GM12878 (cell line): Measurements from ENCODE around the gene TMEM121B. TPM values are rescaled to one million over a fixed set of nuclear protein-coding genes. Genes with fewer than 3 reads are reported as not detected.

ENCODE experiments used
- ATAC-seq: fragments of 200-7000 bp; cut with Tn5 transposase; 3 replicates; pipeline ENCODE4 v1.9.1; 2020; ENCODE audit warnings: mild to moderate bottlenecking, moderate library complexity
- BruUV-seq: library from RNA; stranded (reverse); fragments of 400-500 nt; replicated peaks from 2 replicates; lab custom pipeline; 2021; lab: Mats Ljungman, UMichigan
- CTCF ChIA-PET: fragments of 300-600 bp; sonication (Branson Sonifier 250); formaldehyde crosslinking; extraction: SDS; loops from one replicate; lab custom pipeline; 2021; ENCODE audit warnings: inconsistent platforms; lab: Yijun Ruan, JAX
- POLR2A ChIA-PET: fragments of 350-600 bp; formaldehyde crosslinking; extraction: SDS; loops from one replicate; lab custom pipeline; 2021; ENCODE audit warnings: inconsistent platforms; lab: Charles Lee
- RAD21 ChIA-PET: fragments of 300-600 bp; sonication (Branson Sonifier 250); formaldehyde crosslinking; loops from one replicate; lab custom pipeline; 2023; ENCODE audit warnings: antibody characterized with exemption; ENCODE audit not compliant: unreplicated experiment; lab: Charles Lee
- SMC1A ChIA-PET: fragments of 300-600 bp; sonication (Branson Sonifier 250); formaldehyde crosslinking; loops from one replicate; lab custom pipeline; 2023; ENCODE audit not compliant: unreplicated experiment, uncharacterized antibody; lab: Charles Lee
- DNase-seq: peaks from one replicate; pipeline ENCODE4 v3.0.0-alpha.2; 2011; ENCODE audit warnings: low read depth, low spot score
- FAIRE-seq: peaks from 3 replicates; lab custom pipeline; 2011; peaks lifted over from hg19 to GRCh38; lab: Jason Lieb, UNC
- H2AFZ ChIP-seq: 2 replicates; pipeline ENCODE4 v1.6.0; 2011; ENCODE audit warnings: low read depth, low read length, control low read depth; ENCODE audit not compliant: control insufficient read depth
- H3K27ac ChIP-seq: 2 replicates; pipeline ENCODE4 v1.5.1; 2011; ENCODE audit warnings: control low read depth; ENCODE audit not compliant: control insufficient read depth, insufficient read depth
- H3K27me3 ChIP-seq, 2 experiments: replicated peaks in 1 of 2; 2 replicates each; pipeline versions ENCODE4 v1.6.0 to v1.6.1; 2011; ENCODE audit warnings: low read length in 1 of 2; ENCODE audit not compliant: control insufficient read depth in 2 of 2, insufficient read depth in 2 of 2
- H3K36me3 ChIP-seq, 2 experiments: 2 replicates each; pipeline ENCODE4 v1.5.1; 2011; ENCODE audit warnings: low read length in 1 of 2; ENCODE audit not compliant: control insufficient read depth in 2 of 2, insufficient read depth in 2 of 2
- H3K4me1 ChIP-seq: 2 replicates; pipeline ENCODE4 v1.6.1; 2011; ENCODE audit warnings: mild to moderate bottlenecking, low read length, moderate library complexity, mixed read lengths; ENCODE audit not compliant: control insufficient read depth, insufficient read depth
- H3K4me2 ChIP-seq: 2 replicates; pipeline ENCODE4 v1.6.0; 2011; ENCODE audit warnings: control low read depth; ENCODE audit not compliant: control insufficient read depth, insufficient read depth
- H3K4me3 ChIP-seq: fragments of 200-600 bp; sonication (generic); 2 replicates; pipeline ENCODE4 v1.5.1; 2016
- H3K79me2 ChIP-seq: 2 replicates; pipeline ENCODE4 v1.6.0; 2011; ENCODE audit warnings: low read length; ENCODE audit not compliant: control insufficient read depth, insufficient read depth
- H3K9ac ChIP-seq: 2 replicates; pipeline ENCODE4 v1.8.0; 2011; ENCODE audit warnings: low read length, control low read depth, mixed read lengths; ENCODE audit not compliant: control insufficient read depth, insufficient read depth
- H3K9me3 ChIP-seq: replicated peaks from 3 replicates; pipeline ENCODE4 v1.5.1; 2011; ENCODE audit warnings: mild to moderate bottlenecking, low read length; ENCODE audit not compliant: control insufficient read depth, insufficient read depth
- H4K20me1 ChIP-seq: 2 replicates; pipeline ENCODE4 v1.6.0; 2011; ENCODE audit not compliant: control insufficient read depth, insufficient read depth
- CBFB ChIP-seq: IDR thresholded peaks from 2 replicates; pipeline ENCODE4 v1.6.1; 2016; ENCODE audit warnings: antibody characterized with exemption, low read depth
- ETV6 ChIP-seq, 2 experiments: fragments of 450-650 bp in 1 of 2; IDR thresholded peaks in 1 of 2; conservative IDR thresholded peaks in 1 of 2; 2 replicates each; pipeline ENCODE4 v1.6.1; 2014; ENCODE audit warnings: antibody characterized with exemption in 1 of 2, borderline replicate concordance in 1 of 2, low read depth in 1 of 2, mild to moderate bottlenecking in 1 of 2, moderate library complexity in 1 of 2
- GABPA ChIP-seq: IDR thresholded peaks from 2 replicates; pipeline ENCODE4 v1.6.1; 2014; ENCODE audit warnings: antibody characterized with exemption, low read depth, mild to moderate bottlenecking, inconsistent platforms
- HDGF ChIP-seq: fragments of 450-650 bp; IDR thresholded peaks from 2 replicates; pipeline ENCODE4 v1.6.1; 2016; ENCODE audit warnings: antibody characterized with exemption
- KAT2A ChIP-seq: conservative IDR thresholded peaks from 2 replicates; pipeline ENCODE4 v1.6.1; 2011; ENCODE audit warnings: low read depth, low read length; ENCODE audit not compliant: control insufficient read depth
- KLF5 ChIP-seq: fragments of 450-650 bp; IDR thresholded peaks from 2 replicates; pipeline ENCODE4 v1.6.1; 2014; ENCODE audit warnings: mild to moderate bottlenecking; ENCODE audit not compliant: partially characterized antibody
- POLR2AphosphoS2 ChIP-seq: IDR thresholded peaks from 2 replicates; pipeline ENCODE4 v1.6.1; 2011; ENCODE audit warnings: low read depth, mild to moderate bottlenecking, low read length, improper control_type of control experiment, moderate library complexity
- POU2F2 ChIP-seq: IDR thresholded peaks from 3 replicates; pipeline ENCODE4 v1.6.1; 2011; ENCODE audit warnings: low read depth, mild to moderate bottlenecking, low read length, borderline replicate concordance
- RELA ChIP-seq: fragments of 450-650 bp; IDR thresholded peaks from 2 replicates; pipeline ENCODE4 v1.8.0; 2014; ENCODE audit warnings: borderline replicate concordance; ENCODE audit not compliant: partially characterized antibody
- SPI1 ChIP-seq: IDR thresholded peaks from 2 replicates; pipeline ENCODE4 v1.6.1; 2011; ENCODE audit warnings: low read depth, mild to moderate bottlenecking, low read length, moderate library complexity, borderline replicate concordance; ENCODE audit not compliant: insufficient read depth
- TAF1 ChIP-seq: IDR thresholded peaks from 2 replicates; pipeline ENCODE4 v1.6.1; 2011; ENCODE audit warnings: mild to moderate bottlenecking, low read depth, low read length, borderline replicate concordance
- TBL1XR1 ChIP-seq: IDR thresholded peaks from 2 replicates; pipeline ENCODE4 v1.6.1; 2012; ENCODE audit warnings: low read depth, low read length, improper control_type of control experiment
- WRNIP1 ChIP-seq: IDR thresholded peaks from 2 replicates; pipeline ENCODE4 v1.6.1; 2011; ENCODE audit warnings: low read depth, low read length, improper control_type of control experiment, borderline replicate concordance
- ZNF24 ChIP-seq: fragments of 450-650 bp; IDR thresholded peaks from 2 replicates; pipeline ENCODE4 v1.6.1; 2017; ENCODE audit warnings: antibody characterized with exemption, mild to moderate bottlenecking
- WGBS: methylation state at CpG from one replicate; pipeline ENCODE4 v1.1.6; 2016; ENCODE audit warnings: low lambda C conversion rate; ENCODE audit not compliant: insufficient replicate concordance, insufficient coverage; ENCODE audit errors: missing lambda C conversion rate; 5-methylcytosine and 5-hydroxymethylcytosine counted together
- in situ Hi-C: fragments of 300-500 bp; cut with MboI; formaldehyde crosslinking; loops from 9 replicates; pipeline ENCODE4 v1.14.3; 2018; ENCODE audit warnings: mixed read lengths
- intact Hi-C: fragments of 100-400 bp; cut with micrococcal nuclease; formaldehyde crosslinking; loops from one replicate; pipeline ENCODE4 v1.14.2; 2022; ENCODE audit not compliant: unreplicated experiment
- polyA plus RNA-seq, 11 experiments: library from polyadenylated mRNA; depleted of rRNA in 4 of 11; unstranded in 6 of 11; stranded (reverse) in 5 of 11; fragments of >200 nt; fragmentation: Nextera tagmentation in 4 of 11; fragmentation: Illumina TruSeq in 1 of 11; extraction: Ambion mirVana in 4 of 11; extraction: Trizol in 1 of 11; gene quantifications; 1 replicate in 1 of 11; 2 replicates in 10 of 11; pipeline versions ENCODE4 v1.2.1 to v1.2.3, GENCODE V29; 2011 to 2016; ENCODE audit warnings: inconsistent platforms in 2 of 11, missing spikeins in 2 of 11, low read depth in 1 of 11
- total RNA-seq, 4 experiments: library from RNA; depleted of rRNA in 3 of 4; stranded (reverse); fragments of >200 nt in 3 of 4; fragmentation: Illumina TruSeq in 1 of 4; extraction: Trizol in 1 of 4; gene quantifications; 2 replicates each; pipeline versions ENCODE4 v1.2.1 to v1.2.3, GENCODE V29; 2013 to 2021
- TF ChIP-seq, protein P1 (sequence below): fragments of 150-350 bp; IDR thresholded peaks from 2 replicates; pipeline ENCODE4 v1.6.1; 2016; ENCODE audit warnings: low read depth, low read length
- TF ChIP-seq, protein P2 (sequence below): fragments of 450-650 bp; IDR thresholded peaks from 2 replicates; pipeline ENCODE4 v1.6.1; 2017; ENCODE audit warnings: borderline replicate concordance

The TMEM121B gene
- total and polyA plus RNA-seq, 10 of the 15 experiments (the other 5 are each of a cell fraction or from before 2014, with no cell fraction given), result 0.02 to 0.10 (median 0.06) TPM; not detected in 5

DNA sequence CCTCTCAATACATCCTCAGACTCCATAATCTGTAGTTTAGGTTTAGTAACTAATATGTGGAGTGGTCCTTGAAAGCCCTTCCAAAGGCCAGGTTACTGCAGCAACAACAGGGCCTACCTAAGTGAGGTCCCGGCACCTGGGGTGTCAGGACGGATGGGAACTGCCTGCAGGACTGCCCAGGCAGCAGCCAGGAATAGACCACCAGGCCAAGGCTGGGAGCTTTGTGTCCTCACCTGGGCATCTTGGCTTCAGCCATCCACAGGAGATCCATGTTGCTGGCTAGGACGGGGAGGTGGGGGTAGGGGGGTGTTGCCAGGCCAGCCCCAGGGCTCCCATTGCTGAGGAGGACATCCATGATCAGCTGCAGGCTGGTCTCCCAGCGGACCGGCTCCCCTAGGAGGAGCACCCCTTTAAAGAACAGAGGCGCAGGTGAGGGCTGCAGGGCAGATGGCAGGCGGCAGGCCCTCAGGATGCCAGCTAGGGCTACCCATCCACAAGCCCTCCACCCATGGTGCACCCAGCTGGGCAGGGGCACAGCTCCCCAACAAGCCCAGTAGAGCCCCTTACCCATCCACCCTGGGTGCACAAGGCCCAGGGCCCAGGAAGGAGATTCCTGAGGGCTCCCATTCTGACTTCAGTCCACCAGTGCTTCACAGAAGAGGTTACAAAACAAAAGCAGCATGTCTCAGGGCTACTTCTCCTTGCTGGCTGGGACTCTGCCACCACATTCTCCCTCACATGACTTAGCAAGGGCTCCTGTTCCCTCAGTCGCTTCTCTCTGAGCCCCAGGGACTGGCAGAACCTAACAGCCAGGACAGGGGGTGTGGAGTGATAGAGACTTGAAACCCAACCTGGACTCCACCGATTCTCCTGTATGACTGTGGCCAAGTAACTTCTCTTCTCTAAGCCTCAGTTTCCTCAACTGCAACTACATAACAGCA, 19.9 kb upstream of the TMEM121B start (continued):
- TF ChIP-seq, protein P1, sequence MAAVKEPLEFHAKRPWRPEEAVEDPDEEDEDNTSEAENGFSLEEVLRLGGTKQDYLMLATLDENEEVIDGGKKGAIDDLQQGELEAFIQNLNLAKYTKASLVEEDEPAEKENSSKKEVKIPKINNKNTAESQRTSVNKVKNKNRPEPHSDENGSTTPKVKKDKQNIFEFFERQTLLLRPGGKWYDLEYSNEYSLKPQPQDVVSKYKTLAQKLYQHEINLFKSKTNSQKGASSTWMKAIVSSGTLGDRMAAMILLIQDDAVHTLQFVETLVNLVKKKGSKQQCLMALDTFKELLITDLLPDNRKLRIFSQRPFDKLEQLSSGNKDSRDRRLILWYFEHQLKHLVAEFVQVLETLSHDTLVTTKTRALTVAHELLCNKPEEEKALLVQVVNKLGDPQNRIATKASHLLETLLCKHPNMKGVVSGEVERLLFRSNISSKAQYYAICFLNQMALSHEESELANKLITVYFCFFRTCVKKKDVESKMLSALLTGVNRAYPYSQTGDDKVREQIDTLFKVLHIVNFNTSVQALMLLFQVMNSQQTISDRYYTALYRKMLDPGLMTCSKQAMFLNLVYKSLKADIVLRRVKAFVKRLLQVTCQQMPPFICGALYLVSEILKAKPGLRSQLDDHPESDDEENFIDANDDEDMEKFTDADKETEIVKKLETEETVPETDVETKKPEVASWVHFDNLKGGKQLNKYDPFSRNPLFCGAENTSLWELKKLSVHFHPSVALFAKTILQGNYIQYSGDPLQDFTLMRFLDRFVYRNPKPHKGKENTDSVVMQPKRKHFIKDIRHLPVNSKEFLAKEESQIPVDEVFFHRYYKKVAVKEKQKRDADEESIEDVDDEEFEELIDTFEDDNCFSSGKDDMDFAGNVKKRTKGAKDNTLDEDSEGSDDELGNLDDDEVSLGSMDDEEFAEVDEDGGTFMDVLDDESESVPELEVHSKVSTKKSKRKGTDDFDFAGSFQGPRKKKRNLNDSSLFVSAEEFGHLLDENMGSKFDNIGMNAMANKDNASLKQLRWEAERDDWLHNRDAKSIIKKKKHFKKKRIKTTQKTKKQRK, result no peak
- TF ChIP-seq RELA (no peak), TAF1 (no peak), POLR2AphosphoS2 (no peak)
- TF ChIP-seq, protein P2, sequence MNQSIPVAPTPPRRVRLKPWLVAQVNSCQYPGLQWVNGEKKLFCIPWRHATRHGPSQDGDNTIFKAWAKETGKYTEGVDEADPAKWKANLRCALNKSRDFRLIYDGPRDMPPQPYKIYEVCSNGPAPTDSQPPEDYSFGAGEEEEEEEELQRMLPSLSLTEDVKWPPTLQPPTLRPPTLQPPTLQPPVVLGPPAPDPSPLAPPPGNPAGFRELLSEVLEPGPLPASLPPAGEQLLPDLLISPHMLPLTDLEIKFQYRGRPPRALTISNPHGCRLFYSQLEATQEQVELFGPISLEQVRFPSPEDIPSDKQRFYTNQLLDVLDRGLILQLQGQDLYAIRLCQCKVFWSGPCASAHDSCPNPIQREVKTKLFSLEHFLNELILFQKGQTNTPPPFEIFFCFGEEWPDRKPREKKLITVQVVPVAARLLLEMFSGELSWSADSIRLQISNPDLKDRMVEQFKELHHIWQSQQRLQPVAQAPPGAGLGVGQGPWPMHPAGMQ, result no peak
- TF ChIP-seq, all 136 proteins: peak for 0

DNA sequence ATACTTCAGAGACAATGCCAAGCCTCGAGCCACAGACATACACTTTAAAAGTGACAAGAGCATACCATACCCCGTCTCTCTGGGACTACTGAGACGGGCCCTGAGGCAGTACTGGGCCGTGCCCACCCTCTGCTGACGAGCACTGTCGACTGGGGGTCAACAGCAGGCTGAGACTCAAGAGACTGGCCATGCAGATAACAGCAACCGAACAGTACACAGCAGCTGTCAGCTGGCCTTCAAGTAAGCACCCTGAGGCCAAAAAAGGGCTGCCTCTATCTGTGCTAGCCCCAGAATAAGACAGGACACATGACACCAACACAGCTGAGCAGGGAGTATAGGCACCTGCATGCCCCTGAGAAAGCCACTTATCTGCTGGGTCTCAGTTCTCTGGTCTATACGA, 18.9 kb upstream of the TMEM121B start:
- DNase-seq (no peak), ATAC-seq (no peak), FAIRE-seq (no peak)
- Histone ChIP-seq H4K20me1 (no peaks in the 10 kb centered on the region), H3K27me3 (no peaks in the 10 kb centered on the region), H3K36me3 (peaks cover 7 to 28% of the 10 kb centered on the region in 2 experiments; a peak in 3 of 4 replicates), H2AFZ (no peak overlapping the region), H3K27ac (no peak overlapping the region), H3K9ac (no peak overlapping the region), H3K4me3 (no peak overlapping the region), H3K4me1 (no peaks in the 10 kb centered on the region), H3K79me2 (no peaks in the 10 kb centered on the region), H3K9me3 (no peaks in the 10 kb centered on the region), H3K4me2 (no peak overlapping the region)
- intact Hi-C loops (no loop called here), in situ Hi-C loops (no loop called here)
- RAD21 ChIA-PET, result interaction anchor here (0.6 kb wide), 1 partner anchor 77 kb away, joined by 4 read pairs; no protein-coding TSS in a partner anchor
- no TSS peak for BruUV-seq
- SMC1A ChIA-PET, result no interaction called here
- POLR2A ChIA-PET, result no interaction called here
- CTCF ChIA-PET, result no interaction called here
- WGBS, result 98% methylated on average over 8 of the region's 8 CpGs
- no peak for TF ChIP-seq HDGF
- no peak for TF ChIP-seq GABPA
- TF ChIP-seq POU2F2, result no peak
- TF ChIP-seq KLF5, result no peak
- TF ChIP-seq, protein P2, result no peak
- TF ChIP-seq KAT2A, result no peak
- TF ChIP-seq SPI1, result no peak
- TF ChIP-seq ETV6 (conservative IDR thresholded peaks at IDR 0.05 in 1 of 2, IDR thresholded peaks at IDR 0.05 in 1 of 2; ENCODE audit: borderline replicate concordance in 1 of 2, low read depth in 1 of 2), result no peak
- TF ChIP-seq CBFB, result no peak
- TF ChIP-seq WRNIP1, result no peak
- no peak for TF ChIP-seq ZNF24
- no peak for TF ChIP-seq TBL1XR1
